HG03159 (cell line): ENCODE data around the gene ABTB2.
"Not testable (repeated sequence)": the region's sequence is repeated elsewhere in the genome, so short reads cannot be mapped to it uniquely, and the experiment has no call there.

Source experiments
- ATAC-seq: cut with Tn5 transposase; IDR thresholded peaks from one replicate; pipeline ENCODE4 v1.9.1; 2021; ENCODE audit warnings: mild to moderate bottlenecking, moderate library complexity; ENCODE audit not compliant: unreplicated experiment

ABTB2 gene

DNA sequence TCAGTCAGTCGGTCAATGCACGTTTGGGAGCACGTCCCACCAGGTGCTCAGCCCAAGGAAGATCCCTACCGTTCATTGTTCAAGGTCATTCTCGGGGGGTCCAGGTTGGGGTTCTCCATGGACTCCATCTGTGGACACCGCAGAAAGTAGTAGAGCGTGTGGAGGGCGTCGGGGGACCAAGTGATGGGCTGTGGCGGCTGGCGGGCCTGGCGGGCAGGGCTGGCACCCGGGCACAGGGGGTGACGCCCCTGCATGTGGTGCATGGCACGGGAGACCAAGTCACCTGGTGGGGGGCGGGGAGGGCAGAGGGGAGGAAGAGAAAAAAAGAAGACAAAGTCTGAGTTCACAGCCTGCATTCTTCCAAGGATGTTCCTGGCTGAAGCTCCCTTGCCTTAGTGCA lies 160.6 kb downstream of the ABTB2 start:
- ATAC-seq = no peak

GRCh38 chr11:34194576-34195335 lies 163.1 kb downstream of the ABTB2 start:
- ATAC-seq = no peak

DNA sequence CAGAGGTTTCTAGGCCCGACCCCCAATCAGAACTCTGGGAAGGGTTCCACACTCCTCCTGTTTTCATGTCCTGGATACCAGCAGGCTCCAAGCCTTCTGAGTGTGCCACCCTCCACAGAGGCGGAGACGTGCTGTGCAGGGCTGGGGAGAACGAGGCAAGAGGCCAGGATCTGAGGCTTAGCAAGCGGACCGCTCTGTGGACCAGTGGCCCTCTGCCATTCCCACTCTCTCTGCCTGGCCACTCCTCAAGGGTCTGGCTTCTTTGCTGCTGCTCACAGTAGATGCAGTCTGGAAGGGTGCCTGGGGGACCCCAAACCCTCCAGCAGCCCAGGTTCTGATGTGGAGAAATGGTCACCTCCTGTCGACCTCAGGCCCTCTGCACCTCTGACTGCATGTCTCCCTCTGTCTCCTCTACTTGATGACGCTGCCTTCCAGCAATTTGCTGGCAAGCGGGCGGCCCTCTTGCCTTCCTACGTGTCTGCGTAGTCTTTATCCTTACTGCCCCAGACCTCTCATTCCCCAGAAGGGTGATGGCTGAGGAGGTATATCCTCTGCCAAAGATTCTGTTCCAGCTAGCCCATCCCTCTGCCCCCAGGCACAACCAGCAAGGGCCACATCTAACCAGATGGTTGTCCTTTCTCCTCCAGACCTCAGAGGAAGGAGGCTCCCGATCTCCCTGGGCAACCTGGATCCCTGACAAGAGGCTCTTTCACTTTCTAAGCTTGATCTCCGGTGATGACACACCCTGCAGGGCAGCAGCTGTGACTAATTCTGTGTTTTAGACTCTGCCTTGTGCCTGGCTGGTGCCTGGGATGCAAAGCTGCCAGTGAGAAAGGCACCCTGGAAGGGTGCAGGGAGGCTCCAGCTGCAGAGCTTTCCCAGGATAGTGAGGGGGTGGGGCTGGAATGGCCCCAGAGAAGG lies 165.1 kb downstream of the ABTB2 start:
- ATAC-seq = no peak

GRCh38 chr11:34191578-34191977 lies 166.2 kb downstream of the ABTB2 start:
- ATAC-seq = no peak

- ATAC-seq = no peak
Measured at GRCh38 chr11:34190192-34191139, 167.3 kb downstream of the ABTB2 start.

DNA sequence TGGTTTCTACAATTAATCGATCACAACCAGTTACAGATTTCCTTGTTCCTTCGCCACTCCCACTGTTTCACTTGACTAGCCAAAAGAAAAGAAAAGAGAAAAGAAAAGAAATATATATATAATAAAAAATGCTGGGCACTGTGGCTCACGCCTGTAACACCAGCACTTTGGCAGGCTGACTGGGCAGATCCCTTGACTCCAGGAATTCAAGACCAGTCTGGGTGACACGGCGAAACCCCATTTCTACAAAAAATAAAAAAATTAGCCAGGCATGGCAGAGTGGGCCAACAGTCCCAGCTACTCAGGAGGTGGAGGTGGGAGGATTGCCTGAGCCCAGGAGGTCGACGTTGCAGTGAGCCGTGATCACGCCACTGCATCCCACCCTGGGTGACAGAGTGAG lies 168.6 kb downstream of the ABTB2 start:
- no peak for ATAC-seq

GRCh38 chr11:34188181-34188580 lies 169.6 kb downstream of the ABTB2 start:
- ATAC-seq = no peak

DNA sequence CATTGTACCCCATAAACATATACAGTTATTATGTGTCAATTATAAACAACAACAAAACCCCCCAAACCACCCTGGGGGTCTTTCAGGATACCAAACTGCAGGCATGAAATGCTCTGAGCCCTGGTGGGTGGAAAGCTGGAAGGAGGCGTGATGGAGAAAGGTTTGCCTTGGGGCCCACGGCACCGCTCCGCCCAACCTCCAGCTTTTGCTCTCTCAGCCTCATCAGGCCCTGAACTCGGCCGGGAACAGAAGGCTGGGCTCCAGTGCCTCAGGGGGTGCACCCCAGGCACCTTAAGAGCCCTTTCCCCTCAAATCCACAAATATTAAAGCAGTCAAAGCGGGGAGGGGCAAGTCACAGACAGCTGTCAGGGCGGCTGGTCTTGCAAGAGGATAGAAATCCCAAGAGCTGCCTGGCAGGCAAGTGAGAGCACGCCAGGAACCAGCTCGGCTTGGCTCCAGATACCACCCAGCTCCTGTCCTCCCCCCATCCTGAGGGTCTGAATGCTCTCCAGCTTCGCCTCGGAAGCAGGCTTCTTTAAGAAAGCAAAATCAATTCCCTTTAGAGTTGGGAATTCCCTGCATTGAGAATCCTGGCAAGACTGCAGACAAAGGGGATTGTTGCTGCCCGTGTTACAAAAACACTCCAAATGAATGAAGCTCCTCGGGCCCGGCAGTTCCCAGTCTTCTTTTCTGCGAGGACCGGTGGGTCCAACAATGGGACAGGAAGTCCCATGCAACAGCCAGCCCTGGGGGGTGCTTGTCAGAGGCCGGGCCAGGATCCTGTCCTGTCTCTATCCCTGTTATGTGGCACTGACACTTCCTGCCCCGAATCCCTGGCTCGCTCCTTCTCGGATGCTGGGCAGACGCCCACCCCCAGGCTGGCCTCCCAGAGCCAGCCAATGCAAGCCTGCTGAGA lies 171.6 kb downstream of the ABTB2 start:
- no peak for ATAC-seq

- no peak for ATAC-seq
Measured at GRCh38 chr11:34184505-34185015, 173.2 kb downstream of the ABTB2 start.

DNA sequence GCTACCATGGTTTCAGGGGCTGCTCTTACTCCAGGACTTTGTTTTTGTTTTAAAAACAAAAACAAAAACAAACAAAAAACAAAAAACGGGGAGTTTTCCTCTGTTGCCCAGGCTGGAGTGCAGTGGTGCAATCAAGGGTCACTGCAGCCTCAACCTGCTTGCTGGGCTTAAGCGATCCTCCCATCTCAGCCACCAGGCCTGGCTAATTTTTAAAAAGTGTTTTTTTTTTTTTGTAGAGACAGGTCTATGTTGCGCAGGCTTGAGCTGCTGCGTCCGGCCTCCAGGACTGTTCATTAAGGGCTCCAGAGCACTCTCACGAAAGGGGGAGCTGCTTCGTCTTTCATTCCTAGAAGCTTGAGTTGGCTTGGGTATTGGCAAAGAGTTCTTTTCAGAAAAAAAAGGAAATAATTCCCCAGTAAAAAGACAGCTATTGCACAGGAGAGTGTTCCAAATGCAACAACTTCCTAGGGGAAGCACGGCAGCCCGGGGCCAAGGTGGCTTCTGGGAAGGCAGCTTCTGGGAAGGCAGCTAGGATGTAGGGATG lies 173.9 kb downstream of the ABTB2 start:
- ATAC-seq = no peak

DNA sequence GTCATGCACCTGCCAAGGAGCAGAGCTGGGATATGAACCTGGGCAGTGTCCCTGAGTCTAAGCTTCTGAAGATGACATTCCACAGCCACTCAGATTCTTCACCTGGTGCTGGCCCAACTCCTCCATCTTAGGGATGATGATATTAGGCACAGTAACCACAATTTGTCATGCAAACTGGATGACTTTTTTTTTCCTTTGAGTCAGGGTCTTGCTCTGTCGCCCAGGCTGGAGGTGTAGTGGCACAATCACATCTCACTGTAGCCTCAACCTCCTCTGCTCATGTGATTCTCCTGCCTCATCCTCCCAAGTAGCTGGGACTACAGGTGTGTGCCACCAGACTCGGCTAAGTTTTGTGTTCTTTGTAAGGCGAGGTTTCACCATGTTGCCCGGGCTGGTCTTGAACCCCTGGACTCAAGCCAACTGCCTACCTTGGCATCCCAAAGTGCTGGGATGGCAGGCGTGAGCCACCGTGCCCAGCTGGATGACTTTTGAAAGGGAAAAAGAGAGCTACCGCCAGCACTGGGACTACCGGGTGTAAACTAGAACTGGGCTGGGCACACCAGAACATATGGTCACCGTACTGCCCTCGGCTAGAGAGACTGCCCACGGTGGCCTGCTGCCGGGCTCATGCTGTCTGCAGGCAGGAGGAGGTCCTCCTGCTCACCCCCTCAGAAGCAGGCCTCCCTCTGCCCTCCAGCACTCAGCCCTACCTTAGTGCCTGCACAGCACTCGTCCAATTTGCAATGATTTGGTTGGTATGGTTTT lies 174.7 kb downstream of the ABTB2 start:
- no peak for ATAC-seq

DNA sequence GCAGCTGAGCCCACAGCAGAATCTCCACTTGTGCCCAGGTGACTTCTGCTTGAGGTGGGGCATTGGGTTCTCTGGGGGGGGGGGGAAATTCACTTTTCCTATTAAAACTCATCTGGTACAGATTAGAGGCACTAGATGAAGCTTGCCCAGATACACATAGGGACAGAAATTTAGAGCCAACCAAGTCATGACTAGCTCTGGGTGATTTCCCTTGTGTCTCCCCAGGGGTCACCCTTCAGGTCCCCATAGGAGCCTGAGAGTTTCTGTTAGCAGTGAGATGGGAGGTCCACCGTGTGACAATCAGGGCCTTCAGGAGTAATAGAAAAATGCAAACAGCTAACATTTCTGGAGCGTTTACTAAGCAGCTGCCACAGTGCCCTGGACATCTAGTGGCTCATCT lies 175.4 kb downstream of the ABTB2 start:
- ATAC-seq = no peak

GRCh38 chr11:34181856-34182405 lies 175.9 kb downstream of the ABTB2 start:
- no peak for ATAC-seq

GRCh38 chr11:34181251-34181650 lies 176.6 kb downstream of the ABTB2 start:
- no peak for ATAC-seq

DNA sequence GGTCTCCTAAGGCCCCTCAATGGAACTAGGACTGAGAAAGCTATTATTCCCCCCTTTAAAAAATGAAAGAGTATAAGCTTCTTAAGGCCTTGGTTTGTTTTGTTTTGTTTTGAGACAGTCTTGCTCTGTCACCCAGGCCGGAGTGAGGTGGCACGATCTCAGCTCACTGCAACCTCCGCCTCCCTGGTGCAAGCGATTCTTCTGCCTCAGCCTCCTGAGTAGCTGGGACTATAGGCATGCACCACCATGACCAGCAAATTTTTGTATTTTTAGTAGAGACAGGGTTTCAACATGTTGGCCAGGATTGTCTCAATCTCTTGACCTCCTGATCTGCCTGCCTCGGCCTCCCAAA lies 177.0 kb downstream of the ABTB2 start:
- not testable (repeated sequence) for ATAC-seq

DNA sequence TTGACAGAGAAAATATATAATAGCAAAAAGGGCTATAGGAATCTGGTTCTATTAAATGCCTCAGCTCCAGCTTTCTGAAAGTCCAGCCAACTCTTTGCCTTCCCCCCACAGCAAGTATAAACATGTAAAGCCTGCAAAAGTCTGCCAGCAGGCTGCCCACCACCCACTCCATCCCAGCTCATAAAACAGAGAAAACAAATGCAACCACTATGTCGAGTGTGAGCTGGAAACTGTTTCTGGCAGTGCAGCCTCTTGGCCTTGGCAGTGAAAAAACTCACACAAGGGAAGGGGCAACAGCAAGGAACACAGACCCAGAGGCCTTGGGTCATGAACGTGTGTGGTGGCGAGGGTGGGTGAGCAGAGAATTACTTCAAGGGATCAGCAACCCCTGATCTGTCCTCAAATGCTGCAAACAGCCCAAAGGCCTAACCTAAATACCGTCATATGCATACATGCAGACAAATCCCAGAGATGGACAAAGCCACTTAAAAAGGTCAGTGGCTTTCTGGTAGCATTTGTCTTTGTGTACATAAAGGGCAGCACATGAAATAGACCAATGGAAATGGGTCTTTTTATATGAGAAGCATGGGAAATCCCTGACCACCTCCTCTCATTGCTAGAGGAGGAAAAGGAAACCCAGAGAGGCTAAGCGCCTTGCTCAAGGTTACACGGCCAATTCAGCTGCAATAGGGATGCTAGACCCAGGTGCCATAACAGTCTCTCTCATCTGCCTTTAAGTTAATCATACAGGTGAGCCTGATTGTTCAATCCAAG lies 177.6 kb downstream of the ABTB2 start:
- ATAC-seq = no peak

DNA sequence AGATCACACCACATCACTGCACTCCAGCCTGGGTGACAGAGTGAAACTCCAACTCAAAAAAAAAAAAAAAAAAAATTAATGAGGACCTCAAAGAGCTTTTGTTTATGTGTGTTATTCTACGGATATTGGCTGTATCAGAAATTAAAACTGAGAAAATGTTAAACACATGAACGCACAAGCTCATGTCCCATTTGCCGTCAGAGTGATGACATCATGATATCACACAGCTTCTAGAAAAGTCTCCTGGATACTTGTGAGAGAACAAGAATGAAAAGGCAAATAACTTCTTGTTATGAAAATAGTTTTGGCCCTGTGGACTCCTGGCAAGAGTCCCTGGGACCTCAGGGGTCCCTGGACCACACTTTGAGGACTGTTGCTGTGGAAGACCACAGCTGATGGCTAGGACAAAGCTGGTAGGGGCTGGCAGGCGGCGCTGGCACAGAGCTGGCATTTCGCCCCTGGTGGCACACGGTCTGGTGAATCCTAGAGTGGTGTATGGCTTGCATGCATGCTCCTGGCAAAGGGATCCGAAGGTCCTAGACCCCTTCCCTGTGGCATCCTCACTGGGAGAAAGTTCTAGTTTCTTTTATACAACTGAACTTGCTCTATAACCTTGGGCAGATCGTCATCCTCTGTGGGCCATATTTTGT lies 178.7 kb downstream of the ABTB2 start:
- ATAC-seq = no peak
